Left lobe of liver (tissue), 2 donors: ENCODE data around the gene MOV10L1. TPM values are rescaled to one million over a fixed set of nuclear protein-coding genes. Genes with fewer than 3 reads are reported as not detected.

ENCODE experiments used
- ATAC-seq: fragments of 200-7000 bp; cut with Tn5 transposase; one replicate; pipeline ENCODE4 v1.9.1; 2020; ENCODE audit warnings: mild to moderate bottlenecking, moderate library complexity
- DNase-seq: peaks from one replicate; pipeline ENCODE4 v3.0.0-alpha.2; 2020; ENCODE audit warnings: low spot score
- total RNA-seq: library from RNA; stranded (reverse); gene quantifications from one replicate; pipeline ENCODE4 v1.2.1, GENCODE V29; 2021
- donor health status: DM: no; HTN: no; CAD: no; lungs with moderate emphysema.
- donor health status: DM: no; HTN: yes; CAD: no.

The MOV10L1 gene
- total RNA-seq, 1 donor from 2014 or later, result not detected

- ATAC-seq (peak; percentile 0), DNase-seq (no peak)
These were observed 110.1 kb downstream of the MOV10L1 start for GRCh38 chr22:50199829-50200460.

- DNase-seq (peak; percentile 96), ATAC-seq (peak; percentile 70)
These were observed 110.8 kb downstream of the MOV10L1 start, which contains the start of gene SELENOO for GRCh38 chr22:50200461-50201190. Gene SELENOO (plus strand): TSS chr22:50201011. CDS start chr22:50201037, 26 bp downstream.

- DNase-seq, result no peak
- peak; percentile 1 for ATAC-seq
These were observed 111.7 kb downstream of the MOV10L1 start for GRCh38 chr22:50201191-50202129.

- DNase-seq (peak; percentile 80), ATAC-seq (peak; percentile 21)
These were observed 112.4 kb downstream of the MOV10L1 start for GRCh38 chr22:50202130-50202666.

GRCh38 chr22:50203288-50203687 lies 113.5 kb downstream of the MOV10L1 start:
- ATAC-seq (no peak), DNase-seq (no peak)

- ATAC-seq (no peak), DNase-seq (no peak)
These were observed 114.8 kb downstream of the MOV10L1 start for GRCh38 chr22:50204571-50204970.

- ATAC-seq, result peak; percentile 39
These were observed 115.2 kb downstream of the MOV10L1 start for GRCh38 chr22:50204998-50205397.

GRCh38 chr22:50205781-50206569 lies 116.2 kb downstream of the MOV10L1 start:
- DNase-seq (peak; percentile 94), ATAC-seq (peak; percentile 55)

More at GRCh38 chr22:50204998-50205397, 115.2 kb downstream of the MOV10L1 start:
- DNase-seq, result peak; percentile 89

- DNase-seq (peak; percentile 96), ATAC-seq (peak; percentile 63)
These were observed 116.8 kb downstream of the MOV10L1 start for GRCh38 chr22:50206599-50206998.

- DNase-seq (no peak), ATAC-seq (no peak)
These were observed 117.8 kb downstream of the MOV10L1 start for GRCh38 chr22:50207383-50208140.

- ATAC-seq, result no peak
- DNase-seq, result no peak
These were observed 118.7 kb downstream of the MOV10L1 start for GRCh38 chr22:50208430-50208938.

- DNase-seq (no peak), ATAC-seq (no peak)
These were observed 119.4 kb downstream of the MOV10L1 start for GRCh38 chr22:50208939-50209892.

GRCh38 chr22:50209893-50210292 lies 120.1 kb downstream of the MOV10L1 start:
- peak; percentile 62 for DNase-seq
- peak; percentile 12 for ATAC-seq

- no peak for DNase-seq
These were observed 120.8 kb downstream of the MOV10L1 start for GRCh38 chr22:50210378-50211139.

GRCh38 chr22:50211147-50211546 lies 121.3 kb downstream of the MOV10L1 start:
- ATAC-seq (no peak), DNase-seq (no peak)

More at GRCh38 chr22:50210378-50211139, 120.8 kb downstream of the MOV10L1 start:
- no peak for ATAC-seq
